ENCODE results near the gene LGALS9.

GRCh38 chr17:27654654-27655524, 23.9 kb downstream of the LGALS9 start:
- TF ChIP-seq MAX (IDR thresholded peaks at IDR 0.05): no peak
- no peak for TF ChIP-seq YY1 (IDR thresholded peaks at IDR 0.05; ENCODE audit: low read depth)
- TF ChIP-seq TAF1 (IDR thresholded peaks at IDR 0.05; ENCODE audit: low read depth): no peak
- no peak for TF ChIP-seq CEBPB (IDR thresholded peaks at IDR 0.05)
- peak; percentile 61 for TF ChIP-seq RAD21 (IDR thresholded peaks at IDR 0.05; ENCODE audit: low read depth)
- no peak for TF ChIP-seq REST (IDR thresholded peaks at IDR 0.05; ENCODE audit: low read depth)
- TF ChIP-seq TEAD4 (IDR thresholded peaks at IDR 0.05): no peak
- no peak for TF ChIP-seq ZBTB7A (IDR thresholded peaks at IDR 0.05; ENCODE audit: low read depth)
- TF ChIP-seq EP300 (IDR thresholded peaks at IDR 0.05; ENCODE audit: borderline replicate concordance): no peak
- TF ChIP-seq NFIC (IDR thresholded peaks at IDR 0.05): no peak
- TF ChIP-seq FOXM1 (IDR thresholded peaks at IDR 0.05; ENCODE audit: borderline replicate concordance, low read depth): no peak
- TF ChIP-seq CREB1 (IDR thresholded peaks at IDR 0.05; ENCODE audit: low read depth): no peak

All from Ishikawa (cell line).